Measurements from ENCODE around the gene BEND6. TPM values are rescaled to one million over a fixed set of nuclear protein-coding genes. Genes with fewer than 3 reads are reported as not detected.

BEND6 gene
- polyA plus RNA-seq, 1 donor (not counting 4 experiments of a cell fraction or from before 2014, with no cell fraction given), result 1.0 TPM

DNA sequence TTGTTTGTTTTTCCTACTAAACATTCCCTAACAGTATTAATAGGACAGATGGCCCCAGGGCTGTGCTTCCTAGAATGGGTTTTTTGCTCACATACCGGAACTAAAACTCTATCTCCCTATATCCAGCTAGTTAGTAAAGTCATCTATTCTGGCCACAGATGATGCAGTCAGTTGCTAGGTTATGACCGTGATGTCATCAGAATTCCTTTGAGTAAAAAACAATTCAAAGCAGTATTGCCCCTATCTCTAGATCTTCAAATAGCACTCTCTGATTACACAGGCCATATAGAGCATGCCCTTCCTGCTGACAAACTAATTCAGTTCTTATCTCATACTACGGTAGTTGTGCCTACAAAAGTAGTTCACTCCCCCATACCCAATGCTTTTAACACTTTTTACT, 117.2 kb downstream of the BEND6 start:
- dilution Hi-C loops (cut with MboI; ENCODE audit: extremely low pct_ligation_motif_present, low sequenced_read_pairs), result no loop called here
- no peaks in the 10 kb centered on the region for H4K20me1 ChIP-seq (ENCODE audit: control insufficient read depth, extremely low read depth, insufficient read depth, low read length)
- H3K36me3 ChIP-seq (ENCODE audit: control insufficient read depth in 2 of 2, extremely low read depth in 1 of 2, insufficient read depth in 2 of 2, low read length in 2 of 2), result no peaks in the 10 kb centered on the region
- FAIRE-seq (no peak), DNase-seq (ENCODE audit: low read depth, low spot score) (no peak)
- no peaks in the 10 kb centered on the region for H3K79me2 ChIP-seq (ENCODE audit: control insufficient read depth, insufficient read depth, low read length)
- TF ChIP-seq EZH2 (IDR thresholded peaks at IDR 0.05; ENCODE audit: low read length), result no peak
- TF ChIP-seq, protein P1, sequence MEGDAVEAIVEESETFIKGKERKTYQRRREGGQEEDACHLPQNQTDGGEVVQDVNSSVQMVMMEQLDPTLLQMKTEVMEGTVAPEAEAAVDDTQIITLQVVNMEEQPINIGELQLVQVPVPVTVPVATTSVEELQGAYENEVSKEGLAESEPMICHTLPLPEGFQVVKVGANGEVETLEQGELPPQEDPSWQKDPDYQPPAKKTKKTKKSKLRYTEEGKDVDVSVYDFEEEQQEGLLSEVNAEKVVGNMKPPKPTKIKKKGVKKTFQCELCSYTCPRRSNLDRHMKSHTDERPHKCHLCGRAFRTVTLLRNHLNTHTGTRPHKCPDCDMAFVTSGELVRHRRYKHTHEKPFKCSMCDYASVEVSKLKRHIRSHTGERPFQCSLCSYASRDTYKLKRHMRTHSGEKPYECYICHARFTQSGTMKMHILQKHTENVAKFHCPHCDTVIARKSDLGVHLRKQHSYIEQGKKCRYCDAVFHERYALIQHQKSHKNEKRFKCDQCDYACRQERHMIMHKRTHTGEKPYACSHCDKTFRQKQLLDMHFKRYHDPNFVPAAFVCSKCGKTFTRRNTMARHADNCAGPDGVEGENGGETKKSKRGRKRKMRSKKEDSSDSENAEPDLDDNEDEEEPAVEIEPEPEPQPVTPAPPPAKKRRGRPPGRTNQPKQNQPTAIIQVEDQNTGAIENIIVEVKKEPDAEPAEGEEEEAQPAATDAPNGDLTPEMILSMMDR (optimal IDR thresholded peaks at IDR 0.05 in 1 of 3, IDR thresholded peaks at IDR 0.05 in 1 of 3, conservative IDR thresholded peaks at IDR 0.05 in 1 of 3; ENCODE audit: extremely low read depth in 1 of 3, insufficient read depth in 2 of 3, low read length in 3 of 3), result no peak
- no peak overlapping the region for H3K4me3 ChIP-seq (ENCODE audit: control insufficient read depth in 2 of 3, extremely low read depth in 1 of 3, insufficient read depth in 2 of 3, low read depth in 1 of 3, low read length in 3 of 3)
- H2AFZ ChIP-seq (ENCODE audit: control insufficient read depth, low read length), result no peak overlapping the region
- H3K27ac ChIP-seq (ENCODE audit: control insufficient read depth, insufficient read depth, low read length), result no peak overlapping the region
- H3K9me1 ChIP-seq (ENCODE audit: control insufficient read depth, extremely low read depth, insufficient read depth, low read length), result no peaks in the 10 kb centered on the region
- no peak overlapping the region for H3K4me2 ChIP-seq (ENCODE audit: control insufficient read depth, extremely low read depth, insufficient read depth, low read depth, low read length)
- H3K9me3 ChIP-seq (ENCODE audit: control insufficient read depth, low read depth, low read length), result no peaks in the 10 kb centered on the region
- H3K4me1 ChIP-seq (ENCODE audit: control insufficient read depth, extremely low read depth, insufficient read depth, low read length), result no peaks in the 10 kb centered on the region
- H3K27me3 ChIP-seq (ENCODE audit: control insufficient read depth, extremely low read depth, insufficient read depth, low read length), result no peaks in the 10 kb centered on the region
- H3K9ac ChIP-seq (ENCODE audit: control insufficient read depth, extremely low read depth, insufficient read depth, low read length), result no peak overlapping the region

- no peaks in the 10 kb centered on the region for H3K9me3 ChIP-seq (ENCODE audit: control insufficient read depth, low read depth, low read length)
- no peaks in the 10 kb centered on the region for H3K4me1 ChIP-seq (ENCODE audit: control insufficient read depth, extremely low read depth, insufficient read depth, low read length)
- TF ChIP-seq, protein P1 (optimal IDR thresholded peaks at IDR 0.05 in 1 of 3, IDR thresholded peaks at IDR 0.05 in 1 of 3, conservative IDR thresholded peaks at IDR 0.05 in 1 of 3; ENCODE audit: extremely low read depth in 1 of 3, insufficient read depth in 2 of 3, low read length in 3 of 3), result no peak
- TF ChIP-seq EZH2 (IDR thresholded peaks at IDR 0.05; ENCODE audit: low read length), result no peak
- no peaks in the 10 kb centered on the region for H3K36me3 ChIP-seq (ENCODE audit: control insufficient read depth in 2 of 2, extremely low read depth in 1 of 2, insufficient read depth in 2 of 2, low read length in 2 of 2)
- H3K27me3 ChIP-seq (ENCODE audit: control insufficient read depth, extremely low read depth, insufficient read depth, low read length), result no peaks in the 10 kb centered on the region
- H3K9me1 ChIP-seq (ENCODE audit: control insufficient read depth, extremely low read depth, insufficient read depth, low read length), result no peaks in the 10 kb centered on the region
- dilution Hi-C loops (cut with MboI; ENCODE audit: extremely low pct_ligation_motif_present, low sequenced_read_pairs), result no loop called here
- DNase-seq (ENCODE audit: low read depth, low spot score) (no peak), FAIRE-seq (no peak)
- H3K27ac ChIP-seq (ENCODE audit: control insufficient read depth, insufficient read depth, low read length), result no peak overlapping the region
- H3K4me2 ChIP-seq (ENCODE audit: control insufficient read depth, extremely low read depth, insufficient read depth, low read depth, low read length), result no peak overlapping the region
- H4K20me1 ChIP-seq (ENCODE audit: control insufficient read depth, extremely low read depth, insufficient read depth, low read length), result no peaks in the 10 kb centered on the region
- no peak overlapping the region for H2AFZ ChIP-seq (ENCODE audit: control insufficient read depth, low read length)
- H3K9ac ChIP-seq (ENCODE audit: control insufficient read depth, extremely low read depth, insufficient read depth, low read length), result no peak overlapping the region
- H3K79me2 ChIP-seq (ENCODE audit: control insufficient read depth, insufficient read depth, low read length), result no peaks in the 10 kb centered on the region
- no peak overlapping the region for H3K4me3 ChIP-seq (ENCODE audit: control insufficient read depth in 2 of 3, extremely low read depth in 1 of 3, insufficient read depth in 2 of 3, low read depth in 1 of 3, low read length in 3 of 3)
These were observed 119.5 kb downstream of the BEND6 start for GRCh38 chr6:57074383-57074782.

Measured in keratinocyte (primary cell).